ENCODE data around the gene CHST5.

CHST5 gene

DNA sequence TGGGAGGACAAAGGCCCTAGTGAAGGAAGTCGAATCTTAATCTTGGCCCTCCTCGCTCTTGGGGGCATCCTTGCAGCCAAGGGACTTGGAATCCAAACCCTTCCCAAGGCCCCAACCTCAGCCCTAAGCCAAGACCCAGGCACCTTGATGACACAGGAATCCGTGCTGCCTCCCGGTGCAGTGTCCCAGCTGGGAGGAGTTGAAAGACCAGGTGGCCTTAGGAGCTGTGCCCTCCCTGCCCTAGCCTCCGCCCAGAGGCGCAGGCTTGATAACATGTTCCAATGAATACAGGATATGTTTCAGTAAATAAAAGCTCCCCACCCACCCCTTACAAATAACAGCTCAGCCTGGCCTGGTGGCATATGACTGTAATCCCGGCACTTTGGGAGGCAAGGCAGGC lies at the start of gene CHST5:
Gene CHST5 (minus strand): TSS at position 208 of the 400 bp plus-strand sequence. CDS start 5,724 bp downstream, outside the sequence.
- no peak within 1 kb of the TSS; the same call in 1 of the 2 replicates for H3K4me3 ChIP-seq (ENCODE audit: low read length)
- DNase-seq (ENCODE audit: low read depth, low spot score), result no peak
- no peaks in the 10 kb centered on the region for H3K4me1 ChIP-seq (ENCODE audit: control insufficient read depth, insufficient read depth, low read length)
- no peaks in the 10 kb centered on the region for H3K36me3 ChIP-seq (ENCODE audit: control insufficient read depth, insufficient read depth, low read length)
- H3K9me3 ChIP-seq (ENCODE audit: control insufficient read depth, insufficient read depth, low read length), result no peaks in the 10 kb centered on the region
- no CpG with 5 or more reads among the region's 7 CpGs for WGBS (ENCODE audit: insufficient coverage, insufficient read length)
- no peaks in the 10 kb centered on the region for H3K27me3 ChIP-seq (ENCODE audit: control insufficient read depth, insufficient read depth, low read length)
- H3K27ac ChIP-seq (ENCODE audit: low read length), result no peak within 1 kb of the TSS

DNA sequence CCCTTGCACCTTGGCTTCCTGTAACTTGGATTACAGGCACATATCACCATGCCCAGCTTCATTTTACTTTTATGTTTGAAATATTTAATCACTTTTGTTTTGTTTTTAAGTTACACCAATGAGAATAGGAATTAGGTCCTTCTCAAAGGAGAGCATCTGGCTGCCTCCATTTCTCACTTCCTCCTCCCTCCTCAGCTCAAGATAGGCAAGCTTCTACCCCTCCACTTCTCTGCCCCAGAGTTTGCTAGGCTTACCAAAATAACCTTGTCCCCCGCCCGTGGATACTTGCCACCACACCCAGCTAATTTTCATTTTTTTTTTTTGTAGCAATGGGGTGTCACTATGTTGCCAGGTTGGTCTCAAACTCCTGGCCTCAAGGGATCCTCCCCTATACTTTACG lies 48.2 kb upstream of the CHST5 start:
- no peaks in the 10 kb centered on the region for H3K36me3 ChIP-seq (ENCODE audit: control insufficient read depth, insufficient read depth, low read length)
- no peak for DNase-seq (ENCODE audit: low read depth, low spot score)

DNA sequence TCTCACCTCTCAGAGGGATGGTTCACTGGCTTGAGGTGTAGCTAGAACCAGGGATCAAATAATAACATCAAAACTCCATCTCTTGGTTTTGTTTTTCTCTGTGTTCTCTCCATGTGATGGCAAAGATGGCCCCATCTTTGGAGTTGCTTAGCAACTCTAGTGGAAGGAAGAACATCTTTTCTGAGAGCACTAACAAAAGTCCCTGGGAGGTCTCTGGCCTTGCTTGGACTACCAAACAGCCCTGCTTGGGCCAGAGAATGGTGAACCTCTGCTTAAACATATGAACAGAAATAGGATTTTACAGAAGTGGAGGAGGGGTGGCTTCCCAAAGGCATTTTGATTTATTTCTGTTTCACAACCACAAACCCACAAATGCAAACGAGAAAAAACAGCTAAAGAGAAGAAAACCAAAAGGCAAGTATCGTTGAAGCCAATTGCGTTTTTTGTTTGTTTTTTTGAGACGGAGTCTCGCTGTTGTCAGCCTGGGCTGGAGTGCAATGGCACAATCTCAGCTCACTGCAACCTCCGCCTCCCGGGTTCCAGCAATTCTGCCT lies 43.5 kb upstream of the CHST5 start:
- H3K4me1 ChIP-seq (ENCODE audit: control insufficient read depth, insufficient read depth, low read length), result no peaks in the 10 kb centered on the region
- H3K9me3 ChIP-seq (ENCODE audit: control insufficient read depth, insufficient read depth, low read length), result no peaks in the 10 kb centered on the region
- no peak overlapping the region for H3K27ac ChIP-seq (ENCODE audit: low read length)
- H3K4me3 ChIP-seq (ENCODE audit: low read length), result no peak overlapping the region
- 0 out of 2 replicates have a peak, but pooled peaks cover 2% of the 10 kb centered on the region for H3K36me3 ChIP-seq (ENCODE audit: control insufficient read depth, insufficient read depth, low read length)
- WGBS (ENCODE audit: insufficient coverage, insufficient read length), result no CpG with 5 or more reads among the region's 7 CpGs
- no peaks in the 10 kb centered on the region for H3K27me3 ChIP-seq (ENCODE audit: control insufficient read depth, insufficient read depth, low read length)
- no peak for DNase-seq (ENCODE audit: low read depth, low spot score)

More for the DNA sequence above, 48.2 kb upstream of the CHST5 start:
- Histone ChIP-seq H3K4me1 (ENCODE audit: control insufficient read depth, insufficient read depth, low read length) (no peaks in the 10 kb centered on the region), H3K9me3 (ENCODE audit: control insufficient read depth, insufficient read depth, low read length) (no peaks in the 10 kb centered on the region), H3K27me3 (ENCODE audit: control insufficient read depth, insufficient read depth, low read length) (no peaks in the 10 kb centered on the region), H3K27ac (ENCODE audit: low read length) (no peak overlapping the region), H3K4me3 (ENCODE audit: low read length) (no peak overlapping the region)
- no CpG with 5 or more reads among the region's 3 CpGs for WGBS (ENCODE audit: insufficient coverage, insufficient read length)

DNA sequence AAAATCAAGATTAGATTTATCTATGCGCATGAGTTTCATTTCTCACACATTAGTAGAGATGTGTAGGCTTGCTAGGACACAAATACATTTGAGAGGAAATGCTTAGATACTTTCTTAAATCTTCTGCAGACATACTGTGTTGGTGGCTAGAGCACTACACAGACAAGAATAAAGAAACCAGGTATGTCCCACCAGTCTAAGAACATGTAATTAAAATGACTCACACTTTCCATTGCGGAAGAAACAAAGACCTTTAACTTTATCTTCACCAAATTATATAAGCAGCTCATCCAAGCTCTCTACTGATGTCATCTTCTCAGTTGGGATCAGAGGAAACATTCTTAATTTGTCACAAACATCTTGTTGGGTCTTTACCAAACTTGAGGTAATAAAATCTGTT lies 42.8 kb upstream of the CHST5 start:
- Histone ChIP-seq H3K9me3 (ENCODE audit: control insufficient read depth, insufficient read depth, low read length) (no peaks in the 10 kb centered on the region), H3K27ac (ENCODE audit: low read length) (no peak overlapping the region), H3K36me3 (ENCODE audit: control insufficient read depth, insufficient read depth, low read length) (peaks cover 2% of the 10 kb centered on the region; the same call in 1 of the 2 replicates), H3K4me3 (ENCODE audit: low read length) (no peak overlapping the region), H3K4me1 (ENCODE audit: control insufficient read depth, insufficient read depth, low read length) (no peaks in the 10 kb centered on the region), H3K27me3 (ENCODE audit: control insufficient read depth, insufficient read depth, low read length) (no peaks in the 10 kb centered on the region)
- DNase-seq (ENCODE audit: low read depth, low spot score), result no peak
- no CpG with 5 or more reads among the region's 2 CpGs for WGBS (ENCODE audit: insufficient coverage, insufficient read length)

DNA sequence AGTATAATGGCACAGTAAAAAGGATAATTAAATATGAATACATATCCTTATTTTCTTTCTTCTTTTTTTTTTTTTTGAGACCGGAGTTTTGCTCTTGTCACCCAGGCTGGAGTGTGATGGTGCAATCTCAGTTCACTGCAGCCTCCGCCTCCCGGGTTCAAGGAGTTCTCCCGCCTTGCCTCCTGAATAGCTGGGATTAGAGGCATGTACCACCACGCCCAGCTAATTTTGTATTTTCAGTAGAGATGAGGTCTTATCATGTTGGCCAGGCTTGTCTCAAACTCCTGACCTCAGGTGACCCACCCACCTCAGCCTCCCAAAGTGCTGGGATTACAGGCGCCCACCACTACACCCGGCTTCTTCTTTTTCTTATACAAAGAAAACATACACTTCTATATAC lies 42.3 kb upstream of the CHST5 start:
- H3K36me3 ChIP-seq (ENCODE audit: control insufficient read depth, insufficient read depth, low read length), result peaks cover 2% of the 10 kb centered on the region; the same call in 1 of the 2 replicates
- WGBS (ENCODE audit: insufficient coverage, insufficient read length), result no CpG with 5 or more reads among the region's 7 CpGs

DNA sequence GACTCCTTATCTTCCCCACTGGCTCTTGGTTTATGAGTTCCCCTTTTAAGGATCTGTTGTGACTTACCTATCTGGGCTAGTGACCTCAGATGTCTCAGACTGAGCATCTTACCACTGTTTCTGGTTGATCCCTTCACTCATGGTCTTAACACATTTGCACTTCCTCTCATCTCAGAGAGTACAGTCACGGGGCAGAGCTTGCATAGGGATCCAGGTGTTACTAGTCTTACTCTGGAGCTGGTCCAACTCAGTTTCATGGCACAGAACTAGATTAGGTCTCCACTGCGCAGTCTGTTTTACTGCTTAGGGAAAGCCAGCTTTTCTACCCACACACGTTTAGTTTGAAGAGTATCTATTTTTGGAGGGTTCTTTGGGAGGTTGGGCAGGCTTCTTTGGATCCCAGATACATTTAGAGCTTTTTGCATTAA lies 40.5 kb upstream of the CHST5 start:
- WGBS (ENCODE audit: insufficient coverage, insufficient read length), result no CpG with 5 or more reads among the region's 3 CpGs
- DNase-seq (ENCODE audit: low read depth, low spot score), result no peak
- Histone ChIP-seq H3K27me3 (ENCODE audit: control insufficient read depth, insufficient read depth, low read length) (no peaks in the 10 kb centered on the region), H3K27ac (ENCODE audit: low read length) (no peak overlapping the region), H3K4me1 (ENCODE audit: control insufficient read depth, insufficient read depth, low read length) (no peaks in the 10 kb centered on the region), H3K9me3 (ENCODE audit: control insufficient read depth, insufficient read depth, low read length) (no peaks in the 10 kb centered on the region), H3K4me3 (ENCODE audit: low read length) (no peak overlapping the region), H3K36me3 (ENCODE audit: control insufficient read depth, insufficient read depth, low read length) (peaks cover 10% of the 10 kb centered on the region)

More for the DNA sequence above, 42.3 kb upstream of the CHST5 start:
- H3K27me3 ChIP-seq (ENCODE audit: control insufficient read depth, insufficient read depth, low read length), result no peaks in the 10 kb centered on the region
- H3K9me3 ChIP-seq (ENCODE audit: control insufficient read depth, insufficient read depth, low read length), result no peaks in the 10 kb centered on the region
- no peak overlapping the region for H3K4me3 ChIP-seq (ENCODE audit: low read length)
- no peak overlapping the region for H3K27ac ChIP-seq (ENCODE audit: low read length)
- no peaks in the 10 kb centered on the region for H3K4me1 ChIP-seq (ENCODE audit: control insufficient read depth, insufficient read depth, low read length)
- DNase-seq (ENCODE audit: low read depth, low spot score), result no peak

DNA sequence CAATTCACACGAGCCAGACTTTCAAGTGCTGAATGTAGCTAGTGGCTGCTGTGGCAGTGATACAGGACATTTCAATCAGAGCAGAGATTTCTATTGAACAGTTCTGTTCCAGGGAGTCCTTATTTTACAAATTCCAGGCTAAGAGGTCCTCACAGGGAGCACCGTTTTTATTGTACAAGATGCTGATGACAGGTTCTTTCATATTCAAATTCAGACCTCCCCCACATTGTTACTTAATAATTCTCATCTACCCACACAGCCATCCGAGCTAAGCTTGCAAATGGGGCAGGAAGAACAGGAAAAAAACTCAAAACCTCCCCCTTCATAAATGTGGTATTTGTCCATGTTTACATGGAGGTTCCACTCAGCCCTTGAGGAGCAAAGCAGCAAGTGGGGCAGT lies 40.0 kb upstream of the CHST5 start:
- Histone ChIP-seq H3K36me3 (ENCODE audit: control insufficient read depth, insufficient read depth, low read length) (peaks cover 10% of the 10 kb centered on the region), H3K27me3 (ENCODE audit: control insufficient read depth, insufficient read depth, low read length) (no peaks in the 10 kb centered on the region), H3K27ac (ENCODE audit: low read length) (no peak overlapping the region), H3K4me1 (ENCODE audit: control insufficient read depth, insufficient read depth, low read length) (no peaks in the 10 kb centered on the region), H3K9me3 (ENCODE audit: control insufficient read depth, insufficient read depth, low read length) (no peaks in the 10 kb centered on the region), H3K4me3 (ENCODE audit: low read length) (no peak overlapping the region)
- no CpG with 5 or more reads among the region's 3 CpGs for WGBS (ENCODE audit: insufficient coverage, insufficient read length)
- no peak for DNase-seq (ENCODE audit: low read depth, low spot score)

DNA sequence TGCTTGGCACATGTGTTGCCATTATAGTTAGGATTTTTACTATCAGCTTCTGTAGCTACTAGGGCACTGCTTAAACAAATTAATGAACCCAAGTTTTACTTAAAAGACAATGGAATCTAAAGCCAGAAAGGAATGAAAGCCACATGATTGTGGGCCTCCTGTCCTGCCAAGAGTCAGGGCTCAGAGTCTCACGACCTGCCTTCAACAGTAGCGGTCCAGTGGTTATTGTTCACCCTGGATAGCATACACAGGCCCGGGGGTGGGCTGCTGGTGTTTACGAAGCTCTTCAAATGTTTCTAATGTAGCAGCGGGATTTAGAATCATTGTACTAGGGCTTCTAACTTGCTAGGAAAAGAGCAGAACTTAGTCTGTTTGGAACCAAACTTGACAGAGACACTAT lies 38.0 kb upstream of the CHST5 start:
- H3K4me3 ChIP-seq (ENCODE audit: low read length), result no peak overlapping the region
- no CpG with 5 or more reads among the region's 5 CpGs for WGBS (ENCODE audit: insufficient coverage, insufficient read length)
- no peak for DNase-seq (ENCODE audit: low read depth, low spot score)
- no peak overlapping the region for H3K27ac ChIP-seq (ENCODE audit: low read length)
- H3K36me3 ChIP-seq (ENCODE audit: control insufficient read depth, insufficient read depth, low read length), result peaks cover 10% of the 10 kb centered on the region
- H3K9me3 ChIP-seq (ENCODE audit: control insufficient read depth, insufficient read depth, low read length), result no peaks in the 10 kb centered on the region
- H3K27me3 ChIP-seq (ENCODE audit: control insufficient read depth, insufficient read depth, low read length), result no peaks in the 10 kb centered on the region
- no peaks in the 10 kb centered on the region for H3K4me1 ChIP-seq (ENCODE audit: control insufficient read depth, insufficient read depth, low read length)

DNA sequence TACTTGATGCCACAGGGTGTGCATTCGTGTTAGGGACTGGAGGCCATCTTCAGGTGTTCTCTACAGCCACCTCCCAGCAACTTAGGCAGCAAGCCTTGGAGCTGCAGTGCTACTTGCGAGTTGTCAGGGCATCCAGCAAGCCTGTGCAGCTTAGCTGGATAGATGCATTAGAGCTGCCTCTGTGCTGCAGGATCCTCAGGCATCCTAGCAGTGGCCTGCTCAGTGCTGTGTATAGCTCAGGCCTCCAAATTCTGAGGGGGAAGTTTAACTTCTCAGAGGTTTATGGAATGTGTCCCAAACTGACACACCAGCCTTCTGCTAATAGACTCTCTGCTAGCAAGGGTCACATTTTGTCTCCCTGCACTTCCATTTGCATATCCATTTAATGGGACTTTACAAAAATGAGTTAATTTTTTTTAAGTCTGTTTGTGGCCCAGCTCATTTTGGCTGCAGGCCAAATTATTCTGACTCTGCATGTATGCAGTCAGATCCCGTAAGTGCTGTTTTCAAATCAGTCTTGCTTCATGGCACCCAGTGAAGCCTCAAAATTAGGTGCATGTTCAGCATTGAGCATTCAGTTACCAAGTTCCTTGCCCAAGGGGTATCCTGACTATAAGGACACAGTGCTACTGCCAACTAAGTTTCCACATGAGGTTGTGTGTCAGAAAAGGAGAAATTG lies 37.1 kb upstream of the CHST5 start:
- no peaks in the 10 kb centered on the region for H3K27me3 ChIP-seq (ENCODE audit: control insufficient read depth, insufficient read depth, low read length)
- DNase-seq (ENCODE audit: low read depth, low spot score), result no peak
- no peaks in the 10 kb centered on the region for H3K4me1 ChIP-seq (ENCODE audit: control insufficient read depth, insufficient read depth, low read length)
- no CpG with 5 or more reads among the region's 3 CpGs for WGBS (ENCODE audit: insufficient coverage, insufficient read length)
- no peak overlapping the region for H3K4me3 ChIP-seq (ENCODE audit: low read length)
- H3K9me3 ChIP-seq (ENCODE audit: control insufficient read depth, insufficient read depth, low read length), result no peaks in the 10 kb centered on the region
- no peak overlapping the region for H3K27ac ChIP-seq (ENCODE audit: low read length)
- peaks cover 10% of the 10 kb centered on the region for H3K36me3 ChIP-seq (ENCODE audit: control insufficient read depth, insufficient read depth, low read length)

DNA sequence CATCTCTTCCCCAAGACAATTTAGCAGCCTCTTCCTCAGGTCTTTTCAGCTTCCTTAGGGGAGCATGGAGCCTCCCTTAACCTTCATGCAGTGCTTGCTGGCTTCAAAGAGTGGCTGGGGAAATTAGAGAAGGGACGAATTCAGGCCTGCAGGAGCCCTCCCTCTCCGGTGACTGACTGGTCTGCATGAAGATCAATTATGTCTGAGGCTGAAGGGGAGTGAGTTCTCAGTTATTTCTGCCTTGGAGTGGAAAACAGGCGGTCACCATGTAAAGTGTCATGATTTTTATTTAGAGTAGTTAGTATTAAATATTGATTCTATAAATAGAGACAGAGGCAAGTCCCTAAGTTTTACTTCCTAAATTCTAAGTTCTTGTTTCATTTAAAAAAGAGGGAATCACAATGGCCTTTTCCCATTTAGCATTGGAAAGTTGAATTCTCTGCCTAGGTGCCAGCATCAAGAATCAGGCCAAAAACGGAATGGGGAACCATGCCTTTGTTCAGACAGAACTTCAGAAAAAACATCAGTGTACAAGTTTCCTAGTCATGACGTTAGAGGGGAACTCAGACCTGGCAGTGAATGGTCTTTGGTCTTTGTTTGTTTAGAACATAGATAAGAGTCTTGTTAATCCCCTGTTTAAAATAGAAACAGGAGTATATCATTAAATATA lies 34.6 kb upstream of the CHST5 start:
- WGBS (ENCODE audit: insufficient coverage, insufficient read length), result no CpG with 5 or more reads among the region's 5 CpGs
- Histone ChIP-seq H3K4me3 (ENCODE audit: low read length) (no peak overlapping the region), H3K27me3 (ENCODE audit: control insufficient read depth, insufficient read depth, low read length) (no peaks in the 10 kb centered on the region), H3K36me3 (ENCODE audit: control insufficient read depth, insufficient read depth, low read length) (peaks cover 8% of the 10 kb centered on the region), H3K4me1 (ENCODE audit: control insufficient read depth, insufficient read depth, low read length) (no peaks in the 10 kb centered on the region), H3K9me3 (ENCODE audit: control insufficient read depth, insufficient read depth, low read length) (no peaks in the 10 kb centered on the region), H3K27ac (ENCODE audit: low read length) (no peak overlapping the region)
- DNase-seq (ENCODE audit: low read depth, low spot score), result no peak

Data from iPS DF 6.9 (cell line).